Hepatocyte (in vitro differentiated cells): ENCODE data around the gene ACAP3. TPM values are rescaled to one million over a fixed set of nuclear protein-coding genes. Genes with fewer than 3 reads are reported as not detected.

ENCODE experiments used
- DNase-seq: peaks from one replicate; pipeline ENCODE4 v3.0.0-alpha.2; 2016; ENCODE audit warnings: low spot score
- H2AFZ ChIP-seq: fragments of 200-600 bp; sonication (generic); 2 replicates; pipeline ENCODE4 v1.6.0; 2016; ENCODE audit warnings: antibody characterized with exemption, mild to moderate bottlenecking
- H3K27ac ChIP-seq: fragments of 200-600 bp; sonication (generic); 2 replicates; pipeline ENCODE4 v1.5.1; 2016; ENCODE audit warnings: mild to moderate bottlenecking
- H3K27me3 ChIP-seq: fragments of 200-600 bp; sonication (generic); 2 replicates; pipeline ENCODE4 v1.6.1; 2016
- H3K36me3 ChIP-seq: fragments of 200-600 bp; sonication (generic); replicated peaks from 2 replicates; pipeline ENCODE4 v1.5.1; 2016; ENCODE audit warnings: low read depth; ENCODE audit not compliant: insufficient read depth
- H3K4me1 ChIP-seq: fragments of 200-600 bp; sonication (generic); 2 replicates; pipeline ENCODE4 v1.5.1; 2016; ENCODE audit warnings: mild to moderate bottlenecking, moderate library complexity; ENCODE audit not compliant: insufficient read depth
- H3K4me2 ChIP-seq: fragments of 200-600 bp; sonication (generic); 2 replicates; pipeline ENCODE4 v1.6.0; 2016
- H3K4me3 ChIP-seq: fragments of 200-600 bp; sonication (generic); 2 replicates; pipeline ENCODE4 v1.5.1; 2016; ENCODE audit warnings: mild to moderate bottlenecking
- H3K79me2 ChIP-seq: fragments of 200-600 bp; sonication (generic); 2 replicates; pipeline ENCODE4 v1.6.0; 2017; ENCODE audit warnings: mild to moderate bottlenecking
- H3K9me2 ChIP-seq: fragments of 200-600 bp; sonication (generic); replicated peaks from 2 replicates; pipeline ENCODE4 v1.6.0; 2017; ENCODE audit warnings: mild to moderate bottlenecking; ENCODE audit not compliant: insufficient read depth
- H3K9me3 ChIP-seq: fragments of 200-600 bp; sonication (generic); 2 replicates; pipeline ENCODE4 v1.5.1; 2016; ENCODE audit warnings: low read depth, mild to moderate bottlenecking
- H4K20me1 ChIP-seq: fragments of 200-600 bp; sonication (generic); 2 replicates; pipeline ENCODE4 v1.6.0; 2016; ENCODE audit warnings: mild to moderate bottlenecking; ENCODE audit not compliant: insufficient read depth, poor library complexity, severe bottlenecking
- EZH2 ChIP-seq: fragments of 200-600 bp; sonication (generic); IDR thresholded peaks from 2 replicates; pipeline ENCODE4 v1.6.1; 2016; ENCODE audit warnings: antibody characterized with exemption, mild to moderate bottlenecking, borderline replicate concordance
- EZH2phosphoT487 ChIP-seq: fragments of 200-600 bp; sonication (generic); IDR thresholded peaks from one replicate; pipeline ENCODE4 v1.6.1; 2018; ENCODE audit warnings: antibody characterized with exemption, mild to moderate bottlenecking, low read depth, moderate library complexity; ENCODE audit not compliant: unreplicated experiment, severe bottlenecking
- WGBS: methylation state at CpG from one replicate; pipeline ENCODE4 v1.1.6; 2016; ENCODE audit warnings: low lambda C conversion rate; ENCODE audit errors: missing lambda C conversion rate; 5-methylcytosine and 5-hydroxymethylcytosine counted together
- polyA plus RNA-seq: library from polyadenylated mRNA; unstranded; fragments of >200 nt; fragmentation: Nextera tagmentation; extraction: Ambion mirVana; gene quantifications from 2 replicates; pipeline ENCODE4 v1.2.1, GENCODE V29; 2016
- total RNA-seq: library from RNA; depleted of rRNA; stranded (reverse); fragments of >200 nt; gene quantifications from 2 replicates; pipeline ENCODE4 v1.2.3, GENCODE V29; 2014
- TF ChIP-seq, protein P1 (sequence below): fragments of 200-600 bp; sonication (generic); IDR thresholded peaks from 2 replicates; pipeline ENCODE4 v1.5.1; 2016; ENCODE audit warnings: antibody characterized with exemption, mild to moderate bottlenecking; ENCODE audit not compliant: poor library complexity

ACAP3 gene
- total and polyA plus RNA-seq, 2 experiments from 2014 or later, result 56.0 to 87.1 TPM

DNA sequence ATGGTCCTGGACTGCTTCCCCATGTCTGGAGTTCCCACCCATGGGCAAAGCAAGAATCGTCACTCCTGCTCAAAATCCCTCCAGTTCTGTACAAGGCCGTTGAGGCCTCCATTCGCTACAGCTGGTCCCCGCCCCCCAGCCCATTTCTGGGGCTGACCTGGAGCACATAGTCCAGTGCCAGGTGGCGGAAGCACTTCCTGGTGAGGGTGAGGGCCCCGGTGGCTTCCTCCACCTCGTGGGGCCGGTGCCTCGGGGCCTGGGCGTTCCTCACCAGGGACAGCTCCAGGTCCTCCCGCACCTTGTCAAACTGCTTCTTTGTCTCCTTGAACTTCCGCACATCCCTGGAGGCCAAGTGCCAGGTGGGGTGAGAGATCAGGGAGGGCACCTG lies 7.4 kb downstream of the ACAP3 start:
- H4K20me1 ChIP-seq, result peaks cover 24% of the 10 kb centered on the region
- H2AFZ ChIP-seq, result no peak overlapping the region
- no peaks in the 10 kb centered on the region for H3K27me3 ChIP-seq
- 87% methylated on average over 12 of the region's 12 CpGs for WGBS
- no peak overlapping the region for H3K4me2 ChIP-seq
- H3K4me3 ChIP-seq, result no peak overlapping the region
- H3K9me2 ChIP-seq, result no peaks in the 10 kb centered on the region
- TF ChIP-seq EZH2 (no peak), EZH2phosphoT487 (no peak)
- TF ChIP-seq, protein P1, sequence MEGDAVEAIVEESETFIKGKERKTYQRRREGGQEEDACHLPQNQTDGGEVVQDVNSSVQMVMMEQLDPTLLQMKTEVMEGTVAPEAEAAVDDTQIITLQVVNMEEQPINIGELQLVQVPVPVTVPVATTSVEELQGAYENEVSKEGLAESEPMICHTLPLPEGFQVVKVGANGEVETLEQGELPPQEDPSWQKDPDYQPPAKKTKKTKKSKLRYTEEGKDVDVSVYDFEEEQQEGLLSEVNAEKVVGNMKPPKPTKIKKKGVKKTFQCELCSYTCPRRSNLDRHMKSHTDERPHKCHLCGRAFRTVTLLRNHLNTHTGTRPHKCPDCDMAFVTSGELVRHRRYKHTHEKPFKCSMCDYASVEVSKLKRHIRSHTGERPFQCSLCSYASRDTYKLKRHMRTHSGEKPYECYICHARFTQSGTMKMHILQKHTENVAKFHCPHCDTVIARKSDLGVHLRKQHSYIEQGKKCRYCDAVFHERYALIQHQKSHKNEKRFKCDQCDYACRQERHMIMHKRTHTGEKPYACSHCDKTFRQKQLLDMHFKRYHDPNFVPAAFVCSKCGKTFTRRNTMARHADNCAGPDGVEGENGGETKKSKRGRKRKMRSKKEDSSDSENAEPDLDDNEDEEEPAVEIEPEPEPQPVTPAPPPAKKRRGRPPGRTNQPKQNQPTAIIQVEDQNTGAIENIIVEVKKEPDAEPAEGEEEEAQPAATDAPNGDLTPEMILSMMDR, result no peak
- no peak overlapping the region for H3K27ac ChIP-seq
- H3K79me2 ChIP-seq, result peaks cover 24% of the 10 kb centered on the region
- H3K36me3 ChIP-seq, result no peaks in the 10 kb centered on the region
- peaks cover 14% of the 10 kb centered on the region for H3K4me1 ChIP-seq
- no peaks in the 10 kb centered on the region for H3K9me3 ChIP-seq
- no peak for DNase-seq

DNA sequence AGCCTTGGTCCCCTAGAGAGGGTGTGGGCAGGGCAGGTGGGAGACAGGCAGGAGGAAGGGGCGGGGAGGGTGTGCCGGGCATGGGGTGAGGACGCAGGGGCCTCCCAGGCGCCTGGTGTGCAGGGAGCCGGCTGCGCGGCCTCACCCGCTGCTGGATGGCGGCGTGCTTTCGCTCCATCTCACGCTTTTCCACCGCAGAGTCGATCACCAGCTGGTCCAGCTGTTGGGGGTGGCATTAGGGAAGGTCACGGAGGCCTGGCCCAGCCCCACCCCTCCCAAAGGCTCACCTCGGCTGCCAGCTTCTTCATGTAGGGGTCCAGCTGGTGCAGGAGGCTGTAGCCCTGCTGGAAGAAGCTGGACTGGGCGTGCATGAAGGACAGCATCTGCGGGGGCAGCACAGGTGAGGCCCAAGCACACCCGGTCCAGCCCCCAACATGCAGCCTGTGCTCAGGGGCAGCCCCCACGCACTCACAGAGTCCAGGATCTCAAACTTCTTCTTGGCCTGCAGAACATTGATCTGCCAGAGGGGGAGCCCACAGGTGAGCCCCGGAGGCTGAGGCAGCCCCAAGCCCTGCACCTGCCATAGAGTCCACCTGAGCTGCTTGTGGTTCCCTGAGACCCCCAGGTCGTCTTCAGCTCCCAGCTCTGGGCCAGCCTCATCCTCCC lies 7.9 kb downstream of the ACAP3 start:
- TF ChIP-seq, protein P1, result peak; percentile 22
- no peak for TF ChIP-seq EZH2
- no peak for DNase-seq
- Histone ChIP-seq H3K27ac (no peak overlapping the region), H3K4me2 (no peak overlapping the region), H3K4me3 (no peak overlapping the region), H3K79me2 (peaks cover 19% of the 10 kb centered on the region), H3K27me3 (no peaks in the 10 kb centered on the region), H3K4me1 (peaks cover 9% of the 10 kb centered on the region), H3K36me3 (no peaks in the 10 kb centered on the region), H4K20me1 (peaks cover 19% of the 10 kb centered on the region), H2AFZ (no peak overlapping the region), H3K9me3 (no peaks in the 10 kb centered on the region), H3K9me2 (no peaks in the 10 kb centered on the region)
- 81% methylated on average over 9 of the region's 22 CpGs for WGBS

GRCh38 chr1:1298861-1299685 lies 8.7 kb downstream of the ACAP3 start:
- no peaks in the 10 kb centered on the region for H3K9me2 ChIP-seq
- peaks cover 15% of the 10 kb centered on the region for H4K20me1 ChIP-seq
- H3K4me1 ChIP-seq, result peaks cover 3% of the 10 kb centered on the region
- no peaks in the 10 kb centered on the region for H3K36me3 ChIP-seq
- H3K4me3 ChIP-seq, result no peak overlapping the region
- no peak overlapping the region for H3K4me2 ChIP-seq
- WGBS, result 70% methylated on average over 28 of the region's 30 CpGs
- H3K27me3 ChIP-seq, result no peaks in the 10 kb centered on the region
- peaks cover 11% of the 10 kb centered on the region for H3K79me2 ChIP-seq
- no peak overlapping the region for H2AFZ ChIP-seq
- H3K9me3 ChIP-seq, result no peaks in the 10 kb centered on the region
- TF ChIP-seq, protein P1, result no peak
- TF ChIP-seq EZH2phosphoT487 (no peak), EZH2 (no peak)
- no peak for DNase-seq
- H3K27ac ChIP-seq, result no peak overlapping the region
